ENCODE results near the gene ARRDC2.

DNA sequence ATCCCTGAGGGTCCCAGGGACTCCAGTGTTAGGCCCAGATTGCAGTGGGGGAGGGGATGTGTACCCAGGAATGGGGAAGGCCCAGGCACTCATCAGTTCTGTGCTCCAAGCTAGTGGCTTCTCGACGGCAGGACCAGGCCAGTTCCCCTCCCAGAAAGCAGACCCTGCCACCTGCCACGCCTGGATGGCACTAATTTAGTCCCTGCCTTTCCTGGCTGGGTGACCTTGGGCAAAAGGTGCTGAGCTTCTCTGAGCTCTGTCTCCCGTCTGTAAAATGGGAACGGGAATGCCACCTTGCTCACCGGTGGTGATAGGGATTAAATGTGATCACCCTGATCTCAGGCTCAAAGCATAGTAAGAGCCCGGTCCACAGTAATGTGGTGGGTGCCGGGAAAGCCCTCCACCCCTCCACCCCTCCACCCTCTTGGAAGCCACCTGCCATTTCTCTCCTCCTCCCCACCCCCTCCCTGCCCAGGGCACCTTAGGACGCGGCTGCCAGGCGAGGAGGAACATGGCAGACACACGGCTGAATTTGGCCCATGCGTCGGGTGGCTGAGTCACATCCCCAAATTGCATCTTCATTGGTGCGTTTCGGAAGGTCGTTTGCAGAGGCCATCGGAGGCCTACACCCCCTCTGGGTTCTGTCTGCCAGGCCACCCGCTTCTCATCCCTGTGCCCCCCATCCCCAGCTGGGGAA is 38.7 kb upstream of the ARRDC2 start:
- TF ChIP-seq TCF7 (CRISPR knock-in tag; IDR thresholded peaks at IDR 0.05; ENCODE audit: low read depth), result no peak
- TF ChIP-seq, protein P1, sequence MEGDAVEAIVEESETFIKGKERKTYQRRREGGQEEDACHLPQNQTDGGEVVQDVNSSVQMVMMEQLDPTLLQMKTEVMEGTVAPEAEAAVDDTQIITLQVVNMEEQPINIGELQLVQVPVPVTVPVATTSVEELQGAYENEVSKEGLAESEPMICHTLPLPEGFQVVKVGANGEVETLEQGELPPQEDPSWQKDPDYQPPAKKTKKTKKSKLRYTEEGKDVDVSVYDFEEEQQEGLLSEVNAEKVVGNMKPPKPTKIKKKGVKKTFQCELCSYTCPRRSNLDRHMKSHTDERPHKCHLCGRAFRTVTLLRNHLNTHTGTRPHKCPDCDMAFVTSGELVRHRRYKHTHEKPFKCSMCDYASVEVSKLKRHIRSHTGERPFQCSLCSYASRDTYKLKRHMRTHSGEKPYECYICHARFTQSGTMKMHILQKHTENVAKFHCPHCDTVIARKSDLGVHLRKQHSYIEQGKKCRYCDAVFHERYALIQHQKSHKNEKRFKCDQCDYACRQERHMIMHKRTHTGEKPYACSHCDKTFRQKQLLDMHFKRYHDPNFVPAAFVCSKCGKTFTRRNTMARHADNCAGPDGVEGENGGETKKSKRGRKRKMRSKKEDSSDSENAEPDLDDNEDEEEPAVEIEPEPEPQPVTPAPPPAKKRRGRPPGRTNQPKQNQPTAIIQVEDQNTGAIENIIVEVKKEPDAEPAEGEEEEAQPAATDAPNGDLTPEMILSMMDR (IDR thresholded peaks at IDR 0.05), result no peak
- no peak for TF ChIP-seq MXD4 (CRISPR knock-in tag; IDR thresholded peaks at IDR 0.05; ENCODE audit: borderline replicate concordance)
- TF ChIP-seq, protein P2, sequence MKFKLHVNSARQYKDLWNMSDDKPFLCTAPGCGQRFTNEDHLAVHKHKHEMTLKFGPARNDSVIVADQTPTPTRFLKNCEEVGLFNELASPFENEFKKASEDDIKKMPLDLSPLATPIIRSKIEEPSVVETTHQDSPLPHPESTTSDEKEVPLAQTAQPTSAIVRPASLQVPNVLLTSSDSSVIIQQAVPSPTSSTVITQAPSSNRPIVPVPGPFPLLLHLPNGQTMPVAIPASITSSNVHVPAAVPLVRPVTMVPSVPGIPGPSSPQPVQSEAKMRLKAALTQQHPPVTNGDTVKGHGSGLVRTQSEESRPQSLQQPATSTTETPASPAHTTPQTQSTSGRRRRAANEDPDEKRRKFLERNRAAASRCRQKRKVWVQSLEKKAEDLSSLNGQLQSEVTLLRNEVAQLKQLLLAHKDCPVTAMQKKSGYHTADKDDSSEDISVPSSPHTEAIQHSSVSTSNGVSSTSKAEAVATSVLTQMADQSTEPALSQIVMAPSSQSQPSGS (CRISPR knock-in tag; IDR thresholded peaks at IDR 0.05; ENCODE audit: borderline replicate concordance, low read depth), result no peak
- TF ChIP-seq ZNF138 (CRISPR knock-in tag; conservative IDR thresholded peaks at IDR 0.05), result no peak

Data from WTC11 (cell line).